Caco-2 (cell line): ENCODE results near the gene EFCAB5. TPM values are rescaled to one million over a fixed set of nuclear protein-coding genes. Genes with fewer than 3 reads are reported as not detected.
"Not testable (repeated sequence)": the region's sequence is repeated elsewhere in the genome, so short reads cannot be mapped to it uniquely, and the experiment has no call there.

Experiments used
- BruUV-seq: library from RNA; stranded (reverse); fragments of 400-500 nt; replicated peaks from 2 replicates; lab custom pipeline; 2021; lab: Mats Ljungman, UMichigan
- CTCF ChIA-PET: fragments of 300-600 bp; sonication (Branson Sonifier 250); formaldehyde crosslinking; loops from one replicate; lab custom pipeline; 2022; ENCODE audit warnings: antibody characterized with exemption; lab: Charles Lee
- POLR2A ChIA-PET: fragments of 300-600 bp; sonication (Branson Sonifier 250); formaldehyde crosslinking; loops from one replicate; lab custom pipeline; 2022; ENCODE audit warnings: antibody characterized with exemption; lab: Charles Lee
- DNase-seq, 2 experiments: peaks; one replicate each; pipeline versions ENCODE4 v3.0.0 to v3.0.0-alpha.2; 2020 to 2022
- H3K27me3 ChIP-seq: replicated peaks from 2 replicates; pipeline ENCODE4 v1.6.0; 2011; ENCODE audit warnings: low read length; ENCODE audit not compliant: control insufficient read depth, insufficient read depth
- H3K36me3 ChIP-seq: 2 replicates; pipeline ENCODE4 v1.5.1; 2011; ENCODE audit warnings: low read length; ENCODE audit not compliant: control insufficient read depth, insufficient read depth
- H3K4me1 ChIP-seq: fragments of 250-450 bp; sonication (Bioruptor Pico); 2 replicates; pipeline ENCODE4 v1.5.1; 2020; ENCODE audit warnings: mild to moderate bottlenecking
- H3K4me3 ChIP-seq: 2 replicates; pipeline ENCODE4 v1.5.1; 2011; ENCODE audit warnings: low read depth, mild to moderate bottlenecking, control low read depth, low read length
- H3K9me3 ChIP-seq: fragments of 250-450 bp; sonication (Bioruptor Pico); 2 replicates; pipeline ENCODE4 v1.5.1; 2020; ENCODE audit warnings: mild to moderate bottlenecking, moderate library complexity
- H3K27ac Mint-ChIP-seq: one replicate; pipeline ENCODE4 v1.8.0; 2022; ENCODE audit warnings: mixed read lengths; ENCODE audit not compliant: unreplicated experiment
- H3K27me3 Mint-ChIP-seq: one replicate; pipeline ENCODE4 v1.8.0; 2022; ENCODE audit warnings: mixed read lengths; ENCODE audit not compliant: insufficient read depth, unreplicated experiment
- H3K36me3 Mint-ChIP-seq: one replicate; pipeline ENCODE4 v1.8.0; 2022; ENCODE audit warnings: mild to moderate bottlenecking, mixed read lengths; ENCODE audit not compliant: insufficient read depth, unreplicated experiment
- H3K4me1 Mint-ChIP-seq: one replicate; pipeline ENCODE4 v1.8.0; 2022; ENCODE audit warnings: low read depth, mixed read lengths; ENCODE audit not compliant: unreplicated experiment
- H3K4me3 Mint-ChIP-seq: one replicate; pipeline ENCODE4 v1.8.0; 2022; ENCODE audit warnings: mild to moderate bottlenecking, moderate library complexity, mixed read lengths; ENCODE audit not compliant: unreplicated experiment
- H3K9me3 Mint-ChIP-seq: one replicate; pipeline ENCODE4 v1.8.0; 2022; ENCODE audit warnings: mixed read lengths; ENCODE audit not compliant: unreplicated experiment
- intact Hi-C: fragments of 100-400 bp; cut with micrococcal nuclease; formaldehyde crosslinking; loops from one replicate; pipeline ENCODE4 v1.10.0; 2022; ENCODE audit not compliant: unreplicated experiment
- total RNA-seq: library from RNA; stranded (reverse); gene quantifications from 2 replicates; pipeline ENCODE4 v1.2.3, GENCODE V29; 2022
- TF ChIP-seq, protein P1 (sequence below), 2 experiments: fragments of 200-600 bp in 1 of 2; IDR thresholded peaks; 1 replicate in 1 of 2; 2 replicates in 1 of 2; pipeline versions ENCODE4 v1.5.1 to v1.8.0; 2011 to 2022; ENCODE audit warnings: antibody characterized with exemption in 1 of 2, control low read depth in 1 of 2, inconsistent platforms in 1 of 2, low read depth in 1 of 2, low read length in 1 of 2, mild to moderate bottlenecking in 1 of 2, moderate library complexity in 1 of 2; ENCODE audit not compliant: insufficient read depth in 1 of 2, severe bottlenecking in 1 of 2, unreplicated experiment in 1 of 2

Gene EFCAB5
- total RNA-seq, 1 experiment from 2014 or later = 0.43 TPM

DNA sequence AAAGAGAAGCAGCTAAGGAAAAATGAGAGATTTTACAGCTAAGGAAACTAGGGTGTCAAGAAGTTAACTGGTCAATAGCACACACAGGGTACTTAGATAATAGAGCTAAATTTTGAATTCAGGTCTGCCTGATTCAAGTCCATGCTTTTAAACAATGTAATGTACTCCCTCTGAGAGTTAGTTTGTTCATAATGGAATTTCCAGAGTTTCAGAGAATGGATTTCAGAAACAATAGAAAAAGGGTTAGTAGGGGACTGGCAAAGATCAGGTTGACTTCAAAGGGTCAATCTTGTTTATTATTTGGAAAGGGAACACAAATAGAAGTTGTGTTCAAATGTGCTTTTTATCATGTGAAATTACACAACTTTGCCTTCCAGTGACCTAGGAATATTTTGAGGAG lies 193.1 kb downstream of the EFCAB5 start:
- H3K4me1 ChIP-seq = no peaks in the 10 kb centered on the region
- BruUV-seq = no TSS peak
- no peaks in the 10 kb centered on the region; the same call in 1 of the 2 replicates for H3K36me3 ChIP-seq
- DNase-seq = no peak
- no peaks in the 10 kb centered on the region for H3K9me3 ChIP-seq
- H3K4me1 Mint-ChIP-seq = no peaks in the 10 kb centered on the region
- ChIA-PET POLR2A (no interaction called here), CTCF (interaction anchor here (1.0 kb wide), 1 partner anchor 143 kb away, joined by 3 read pairs; no protein-coding TSS in a partner anchor)
- no peak overlapping the region for H3K4me3 Mint-ChIP-seq
- H3K36me3 Mint-ChIP-seq = peaks cover 43% of the 10 kb centered on the region
- H3K27ac Mint-ChIP-seq = no peak overlapping the region
- TF ChIP-seq, protein P1, sequence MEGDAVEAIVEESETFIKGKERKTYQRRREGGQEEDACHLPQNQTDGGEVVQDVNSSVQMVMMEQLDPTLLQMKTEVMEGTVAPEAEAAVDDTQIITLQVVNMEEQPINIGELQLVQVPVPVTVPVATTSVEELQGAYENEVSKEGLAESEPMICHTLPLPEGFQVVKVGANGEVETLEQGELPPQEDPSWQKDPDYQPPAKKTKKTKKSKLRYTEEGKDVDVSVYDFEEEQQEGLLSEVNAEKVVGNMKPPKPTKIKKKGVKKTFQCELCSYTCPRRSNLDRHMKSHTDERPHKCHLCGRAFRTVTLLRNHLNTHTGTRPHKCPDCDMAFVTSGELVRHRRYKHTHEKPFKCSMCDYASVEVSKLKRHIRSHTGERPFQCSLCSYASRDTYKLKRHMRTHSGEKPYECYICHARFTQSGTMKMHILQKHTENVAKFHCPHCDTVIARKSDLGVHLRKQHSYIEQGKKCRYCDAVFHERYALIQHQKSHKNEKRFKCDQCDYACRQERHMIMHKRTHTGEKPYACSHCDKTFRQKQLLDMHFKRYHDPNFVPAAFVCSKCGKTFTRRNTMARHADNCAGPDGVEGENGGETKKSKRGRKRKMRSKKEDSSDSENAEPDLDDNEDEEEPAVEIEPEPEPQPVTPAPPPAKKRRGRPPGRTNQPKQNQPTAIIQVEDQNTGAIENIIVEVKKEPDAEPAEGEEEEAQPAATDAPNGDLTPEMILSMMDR (IDR thresholded peaks at IDR 0.05; ENCODE audit: insufficient read depth in 1 of 2, low read depth in 1 of 2, low read length in 1 of 2, severe bottlenecking in 1 of 2, unreplicated experiment in 1 of 2) = no peak
- H3K27me3 ChIP-seq = no peaks in the 10 kb centered on the region
- intact Hi-C loops = no loop called here
- no peaks in the 10 kb centered on the region for H3K27me3 Mint-ChIP-seq
- no peak overlapping the region for H3K4me3 ChIP-seq
- no peaks in the 10 kb centered on the region for H3K9me3 Mint-ChIP-seq

DNA sequence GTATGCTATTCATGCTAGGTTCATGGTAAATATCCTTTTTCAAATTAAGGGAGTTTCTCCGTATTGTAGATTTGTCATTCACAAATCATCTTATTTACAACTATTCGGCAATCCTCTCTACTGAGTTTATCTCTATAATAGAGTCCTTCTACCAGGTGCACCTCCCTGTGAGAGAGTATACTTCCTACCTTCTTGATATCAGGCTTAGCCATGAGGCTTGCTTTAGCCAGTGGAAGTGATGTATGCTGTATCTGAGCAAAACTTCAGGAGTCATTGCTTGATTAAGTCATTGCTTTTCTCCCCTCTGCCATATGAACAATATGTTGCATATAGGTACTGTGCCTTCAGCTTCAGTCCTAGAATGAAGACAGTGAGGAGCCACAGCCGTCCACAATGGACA lies 195.7 kb downstream of the EFCAB5 start:
- no peaks in the 10 kb centered on the region for H3K9me3 ChIP-seq
- H3K9me3 Mint-ChIP-seq = no peaks in the 10 kb centered on the region
- no peaks in the 10 kb centered on the region for H3K4me1 Mint-ChIP-seq
- ChIA-PET CTCF (no interaction called here), POLR2A (no interaction called here)
- intact Hi-C loops = no loop called here
- no peaks in the 10 kb centered on the region for H3K27me3 ChIP-seq
- H3K36me3 ChIP-seq = no peaks in the 10 kb centered on the region; the same call in 1 of the 2 replicates
- H3K36me3 Mint-ChIP-seq = peaks cover 32% of the 10 kb centered on the region
- no peak overlapping the region for H3K4me3 Mint-ChIP-seq
- no peak overlapping the region for H3K27ac Mint-ChIP-seq
- no peak overlapping the region for H3K4me3 ChIP-seq
- no peak for DNase-seq
- TF ChIP-seq, protein P1 (IDR thresholded peaks at IDR 0.05; ENCODE audit: insufficient read depth in 1 of 2, low read depth in 1 of 2, low read length in 1 of 2, severe bottlenecking in 1 of 2, unreplicated experiment in 1 of 2) = no peak
- no peaks in the 10 kb centered on the region for H3K27me3 Mint-ChIP-seq
- H3K4me1 ChIP-seq = no peaks in the 10 kb centered on the region
- BruUV-seq = no TSS peak

DNA sequence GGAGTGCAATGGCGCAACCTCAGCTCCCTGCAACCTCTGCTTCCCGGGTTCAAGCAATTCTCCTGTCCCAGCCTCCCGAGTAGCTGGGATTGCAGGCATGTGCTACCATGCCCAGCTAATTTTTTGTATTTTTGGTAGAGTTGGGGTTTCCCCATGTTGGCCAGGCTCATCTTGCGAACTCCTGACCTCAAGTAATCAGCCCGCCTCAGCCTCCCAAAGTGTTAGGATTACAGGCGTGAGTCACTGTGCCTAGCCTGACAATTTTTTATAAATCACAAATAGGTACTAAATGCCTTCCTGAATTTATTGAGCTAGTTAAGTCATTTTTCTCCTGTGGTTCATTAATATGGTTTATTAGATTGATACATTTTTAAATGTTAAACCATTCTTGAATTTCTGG lies 206.4 kb downstream of the EFCAB5 start:
- intact Hi-C loops, CTCF ChIA-PET, H3K4me1 Mint-ChIP-seq, H3K27me3 ChIP-seq, H3K27me3 Mint-ChIP-seq, H3K36me3 ChIP-seq, H3K4me1 ChIP-seq, H3K27ac Mint-ChIP-seq, H3K4me3 ChIP-seq, BruUV-seq, H3K4me3 Mint-ChIP-seq, H3K9me3 ChIP-seq, POLR2A ChIA-PET, H3K9me3 Mint-ChIP-seq, DNase-seq: not testable (repeated sequence)
- peaks cover 14% of the 10 kb centered on the region for H3K36me3 Mint-ChIP-seq

DNA sequence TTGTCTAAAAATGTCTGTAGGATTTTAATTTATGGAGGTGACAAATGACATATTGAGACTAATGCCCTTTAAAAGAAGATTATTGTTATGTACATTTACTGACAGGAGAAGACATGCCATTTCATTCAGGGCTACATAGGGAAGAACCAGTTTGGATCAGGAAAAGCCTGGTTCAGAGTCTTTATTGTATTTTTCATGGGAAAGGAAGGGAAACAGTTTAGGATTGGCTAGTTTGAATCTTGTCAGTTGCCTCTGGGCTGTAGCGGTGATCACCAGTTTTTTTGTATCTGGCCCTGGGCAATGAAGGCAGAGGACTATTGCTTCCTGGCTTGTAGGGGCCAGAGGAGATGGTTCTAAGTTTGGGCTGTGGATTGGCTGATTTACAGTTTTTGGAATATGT lies 206.9 kb downstream of the EFCAB5 start:
- intact Hi-C loops = no loop called here
- H3K27ac Mint-ChIP-seq = no peak overlapping the region
- no TSS peak for BruUV-seq
- no peaks in the 10 kb centered on the region for H3K27me3 ChIP-seq
- H3K4me1 Mint-ChIP-seq = no peaks in the 10 kb centered on the region
- POLR2A ChIA-PET = no interaction called here
- no peaks in the 10 kb centered on the region for H3K9me3 ChIP-seq
- TF ChIP-seq, protein P1 (IDR thresholded peaks at IDR 0.05; ENCODE audit: insufficient read depth in 1 of 2, low read depth in 1 of 2, low read length in 1 of 2, severe bottlenecking in 1 of 2, unreplicated experiment in 1 of 2) = no peak
- H3K27me3 Mint-ChIP-seq = no peaks in the 10 kb centered on the region
- H3K4me3 ChIP-seq = no peak overlapping the region
- no peaks in the 10 kb centered on the region for H3K9me3 Mint-ChIP-seq
- peaks cover 17% of the 10 kb centered on the region for H3K36me3 Mint-ChIP-seq
- CTCF ChIA-PET = no interaction called here
- no peaks in the 10 kb centered on the region for H3K4me1 ChIP-seq
- H3K4me3 Mint-ChIP-seq = no peak overlapping the region
- H3K36me3 ChIP-seq = no peaks in the 10 kb centered on the region
- DNase-seq = no peak
